ENCODE data around the gene SLC23A2.
"Not testable (repeated sequence)": the region's sequence is repeated elsewhere in the genome, so short reads cannot be mapped to it uniquely, and the experiment has no call there.

DNA sequence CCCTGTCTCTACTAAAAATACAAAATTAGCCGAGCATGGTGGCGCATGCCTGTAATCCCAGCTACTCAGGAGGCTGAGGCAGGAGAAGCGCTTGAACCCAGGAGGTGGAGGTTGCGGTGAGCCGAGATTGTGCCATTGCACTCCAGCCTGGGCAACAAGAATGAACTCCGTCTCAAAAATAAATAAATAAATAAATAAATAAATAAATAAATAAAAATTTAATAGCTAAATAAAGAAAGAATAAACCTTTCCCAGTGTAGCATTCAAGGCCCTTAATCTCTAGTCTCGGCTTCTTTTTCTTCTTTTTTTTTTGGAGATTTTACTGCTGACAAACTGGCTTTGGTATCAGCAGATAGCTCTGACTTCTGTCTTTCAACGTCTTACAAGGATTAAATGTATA is 3.5 kb upstream of the SLC23A2 start:
- TF ChIP-seq, protein P1, sequence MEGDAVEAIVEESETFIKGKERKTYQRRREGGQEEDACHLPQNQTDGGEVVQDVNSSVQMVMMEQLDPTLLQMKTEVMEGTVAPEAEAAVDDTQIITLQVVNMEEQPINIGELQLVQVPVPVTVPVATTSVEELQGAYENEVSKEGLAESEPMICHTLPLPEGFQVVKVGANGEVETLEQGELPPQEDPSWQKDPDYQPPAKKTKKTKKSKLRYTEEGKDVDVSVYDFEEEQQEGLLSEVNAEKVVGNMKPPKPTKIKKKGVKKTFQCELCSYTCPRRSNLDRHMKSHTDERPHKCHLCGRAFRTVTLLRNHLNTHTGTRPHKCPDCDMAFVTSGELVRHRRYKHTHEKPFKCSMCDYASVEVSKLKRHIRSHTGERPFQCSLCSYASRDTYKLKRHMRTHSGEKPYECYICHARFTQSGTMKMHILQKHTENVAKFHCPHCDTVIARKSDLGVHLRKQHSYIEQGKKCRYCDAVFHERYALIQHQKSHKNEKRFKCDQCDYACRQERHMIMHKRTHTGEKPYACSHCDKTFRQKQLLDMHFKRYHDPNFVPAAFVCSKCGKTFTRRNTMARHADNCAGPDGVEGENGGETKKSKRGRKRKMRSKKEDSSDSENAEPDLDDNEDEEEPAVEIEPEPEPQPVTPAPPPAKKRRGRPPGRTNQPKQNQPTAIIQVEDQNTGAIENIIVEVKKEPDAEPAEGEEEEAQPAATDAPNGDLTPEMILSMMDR (IDR thresholded peaks at IDR 0.05): not testable (repeated sequence)
- TF ChIP-seq POLR2A (IDR thresholded peaks at IDR 0.05): not testable (repeated sequence)
